GM12878 (cell line): Measurements from ENCODE around the gene ABCD3. TPM values are rescaled to one million over a fixed set of nuclear protein-coding genes. Genes with fewer than 3 reads are reported as not detected.

Experiments used
- CBX3 ChIP-seq: fragments of 200-600 bp; sonication (generic); IDR thresholded peaks from 2 replicates; pipeline ENCODE4 v1.6.1; 2016; ENCODE audit warnings: low read depth, borderline replicate concordance
- CHD2 ChIP-seq: IDR thresholded peaks from 2 replicates; pipeline ENCODE4 v1.6.1; 2011; ENCODE audit warnings: low read depth, low read length, improper control_type of control experiment, borderline replicate concordance
- CHD4 ChIP-seq: fragments of 200-600 bp; sonication (generic); IDR thresholded peaks from 2 replicates; pipeline ENCODE4 v1.6.1; 2016; ENCODE audit warnings: mild to moderate bottlenecking
- ETV6 ChIP-seq, 2 experiments: fragments of 450-650 bp in 1 of 2; IDR thresholded peaks in 1 of 2; conservative IDR thresholded peaks in 1 of 2; 2 replicates each; pipeline ENCODE4 v1.6.1; 2014; ENCODE audit warnings: antibody characterized with exemption in 1 of 2, borderline replicate concordance in 1 of 2, low read depth in 1 of 2, mild to moderate bottlenecking in 1 of 2, moderate library complexity in 1 of 2
- GATAD2B ChIP-seq: fragments of 450-650 bp; conservative IDR thresholded peaks from 2 replicates; pipeline ENCODE4 v1.6.1; 2017; ENCODE audit warnings: low read depth, mild to moderate bottlenecking, moderate library complexity
- LARP7 ChIP-seq: fragments of 450-650 bp; IDR thresholded peaks from 2 replicates; pipeline ENCODE4 v1.6.1; 2017; ENCODE audit warnings: mild to moderate bottlenecking
- MEF2B ChIP-seq: fragments of 450-650 bp; IDR thresholded peaks from 2 replicates; pipeline ENCODE4 v1.6.1; 2018; ENCODE audit warnings: mild to moderate bottlenecking, moderate library complexity; ENCODE audit not compliant: partially characterized antibody, poor library complexity, severe bottlenecking
- MXI1 ChIP-seq: fragments of 150-350 bp; IDR thresholded peaks from 2 replicates; pipeline ENCODE4 v1.6.1; 2011; ENCODE audit warnings: low read depth, mild to moderate bottlenecking, inconsistent platforms, low read length, improper control_type of control experiment
- NFIC ChIP-seq: IDR thresholded peaks from 2 replicates; pipeline ENCODE4 v1.6.1; 2012; ENCODE audit warnings: low read depth, mild to moderate bottlenecking, inconsistent platforms, low read length, moderate library complexity
- NRF1 ChIP-seq: conservative IDR thresholded peaks from 2 replicates; pipeline ENCODE4 v1.6.1; 2011; ENCODE audit warnings: mild to moderate bottlenecking, low read depth, low read length, improper control_type of control experiment
- POU2F2 ChIP-seq: IDR thresholded peaks from 3 replicates; pipeline ENCODE4 v1.6.1; 2011; ENCODE audit warnings: low read depth, mild to moderate bottlenecking, low read length, borderline replicate concordance
- RAD21 ChIP-seq: IDR thresholded peaks from 2 replicates; pipeline ENCODE4 v1.6.1; 2011; ENCODE audit warnings: mild to moderate bottlenecking, low read depth, low read length, moderate library complexity; ENCODE audit not compliant: insufficient read depth
- RAD51 ChIP-seq: fragments of 450-650 bp; IDR thresholded peaks from 2 replicates; pipeline ENCODE4 v1.6.1; 2016; ENCODE audit warnings: moderate library complexity, mild to moderate bottlenecking, inconsistent platforms
- RBBP5 ChIP-seq: fragments of 200-600 bp; sonication (generic); conservative IDR thresholded peaks from 2 replicates; pipeline ENCODE4 v1.6.1; 2016
- SPI1 ChIP-seq: IDR thresholded peaks from 2 replicates; pipeline ENCODE4 v1.6.1; 2011; ENCODE audit warnings: low read depth, mild to moderate bottlenecking, low read length, moderate library complexity, borderline replicate concordance; ENCODE audit not compliant: insufficient read depth
- TBL1XR1 ChIP-seq: IDR thresholded peaks from 2 replicates; pipeline ENCODE4 v1.6.1; 2012; ENCODE audit warnings: low read depth, low read length, improper control_type of control experiment
- ZNF384 ChIP-seq: IDR thresholded peaks from 2 replicates; pipeline ENCODE4 v1.6.1; 2012; ENCODE audit warnings: low read depth, mild to moderate bottlenecking, low read length, improper control_type of control experiment, borderline replicate concordance
- ZSCAN29 ChIP-seq: fragments of 450-650 bp; IDR thresholded peaks from 2 replicates; pipeline ENCODE4 v1.6.1; 2017; ENCODE audit warnings: mild to moderate bottlenecking, moderate library complexity
- polyA plus RNA-seq, 11 experiments: library from polyadenylated mRNA; depleted of rRNA in 4 of 11; unstranded in 6 of 11; stranded (reverse) in 5 of 11; fragments of >200 nt; fragmentation: Nextera tagmentation in 4 of 11; fragmentation: Illumina TruSeq in 1 of 11; extraction: Ambion mirVana in 4 of 11; extraction: Trizol in 1 of 11; gene quantifications; 1 replicate in 1 of 11; 2 replicates in 10 of 11; pipeline versions ENCODE4 v1.2.1 to v1.2.3, GENCODE V29; 2011 to 2016; ENCODE audit warnings: inconsistent platforms in 2 of 11, missing spikeins in 2 of 11, low read depth in 1 of 11
- total RNA-seq, 4 experiments: library from RNA; depleted of rRNA in 3 of 4; stranded (reverse); fragments of >200 nt in 3 of 4; fragmentation: Illumina TruSeq in 1 of 4; extraction: Trizol in 1 of 4; gene quantifications; 2 replicates each; pipeline versions ENCODE4 v1.2.1 to v1.2.3, GENCODE V29; 2013 to 2021
- TF ChIP-seq, protein P1 (sequence below): IDR thresholded peaks from 2 replicates; pipeline ENCODE4 v1.6.1; 2011; ENCODE audit warnings: low read depth, low read length, improper control_type of control experiment, borderline replicate concordance
- TF ChIP-seq, protein P2 (sequence below): fragments of 450-650 bp; IDR thresholded peaks from 2 replicates; pipeline ENCODE4 v1.6.1; 2017; ENCODE audit warnings: mild to moderate bottlenecking, moderate library complexity
- TF ChIP-seq, protein P3 (sequence below): IDR thresholded peaks from 2 replicates; pipeline ENCODE4 v1.6.1; 2012; ENCODE audit warnings: mild to moderate bottlenecking, low read depth, low read length

Gene ABCD3
- total and polyA plus RNA-seq, 10 of the 15 experiments (the other 5 are each of a cell fraction or from before 2014, with no cell fraction given) = 15.1 to 40.2 (median 24.1) TPM

DNA sequence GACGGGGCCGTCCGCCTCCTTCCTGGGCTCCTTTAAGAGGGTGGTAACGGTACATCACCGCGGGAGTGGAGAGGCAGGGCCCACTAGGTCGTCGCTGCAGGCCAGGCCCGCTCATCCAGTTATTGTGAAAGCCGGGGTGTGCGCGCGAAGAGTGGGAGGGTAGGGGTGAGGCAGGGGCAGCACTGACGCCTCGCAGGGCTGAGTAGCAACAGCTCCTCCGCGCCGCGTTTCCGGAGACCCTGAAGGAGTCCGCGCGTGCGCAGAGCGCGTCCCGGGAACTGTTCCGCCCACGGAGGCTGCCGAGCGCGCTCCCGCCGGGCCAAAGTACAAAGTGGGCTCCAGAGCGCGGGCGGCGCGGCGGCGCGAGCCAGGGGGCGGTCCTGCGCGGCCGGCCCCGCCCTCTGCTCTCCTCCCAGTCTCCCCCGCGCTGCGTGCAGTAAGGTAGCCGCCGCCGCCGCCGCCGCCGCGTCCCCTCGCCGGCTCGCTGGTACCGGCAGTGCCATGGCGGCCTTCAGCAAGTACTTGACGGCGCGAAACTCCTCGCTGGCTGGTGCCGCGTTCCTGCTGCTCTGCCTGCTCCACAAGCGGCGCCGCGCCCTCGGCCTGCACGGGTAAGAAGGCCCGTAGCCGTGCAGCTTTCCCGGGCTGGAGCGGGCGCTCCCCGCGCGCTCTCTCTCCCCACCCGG is at the start of gene ABCD3 (continued):
- TF ChIP-seq ZSCAN29 (no peak), LARP7 (peak; percentile 65), ZNF384 (no peak), CHD4 (no peak), MEF2B (peak; percentile 35), NFIC (no peak), CBX3 (no peak), CHD2 (no peak), NRF1 (peak; percentile 72), MXI1 (no peak; the same call in 1 of the 2 replicates), RAD21 (no peak), ETV6 (conservative IDR thresholded peaks at IDR 0.05 in 1 of 2, IDR thresholded peaks at IDR 0.05 in 1 of 2; ENCODE audit: borderline replicate concordance in 1 of 2, low read depth in 1 of 2) (0 out of 4 replicates have a peak, but pooled peaks of 1 of the 2 experiments have one; percentile 8), RAD51 (no peak), POU2F2 (0 out of 3 replicates have a peak, but pooled peaks have one; percentile 13), TBL1XR1 (no peak), RBBP5 (no peak), GATAD2B (peak; percentile 80), SPI1 (no peak)
- TF ChIP-seq, protein P1, sequence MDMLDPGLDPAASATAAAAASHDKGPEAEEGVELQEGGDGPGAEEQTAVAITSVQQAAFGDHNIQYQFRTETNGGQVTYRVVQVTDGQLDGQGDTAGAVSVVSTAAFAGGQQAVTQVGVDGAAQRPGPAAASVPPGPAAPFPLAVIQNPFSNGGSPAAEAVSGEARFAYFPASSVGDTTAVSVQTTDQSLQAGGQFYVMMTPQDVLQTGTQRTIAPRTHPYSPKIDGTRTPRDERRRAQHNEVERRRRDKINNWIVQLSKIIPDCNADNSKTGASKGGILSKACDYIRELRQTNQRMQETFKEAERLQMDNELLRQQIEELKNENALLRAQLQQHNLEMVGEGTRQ = no peak
- TF ChIP-seq, protein P2, sequence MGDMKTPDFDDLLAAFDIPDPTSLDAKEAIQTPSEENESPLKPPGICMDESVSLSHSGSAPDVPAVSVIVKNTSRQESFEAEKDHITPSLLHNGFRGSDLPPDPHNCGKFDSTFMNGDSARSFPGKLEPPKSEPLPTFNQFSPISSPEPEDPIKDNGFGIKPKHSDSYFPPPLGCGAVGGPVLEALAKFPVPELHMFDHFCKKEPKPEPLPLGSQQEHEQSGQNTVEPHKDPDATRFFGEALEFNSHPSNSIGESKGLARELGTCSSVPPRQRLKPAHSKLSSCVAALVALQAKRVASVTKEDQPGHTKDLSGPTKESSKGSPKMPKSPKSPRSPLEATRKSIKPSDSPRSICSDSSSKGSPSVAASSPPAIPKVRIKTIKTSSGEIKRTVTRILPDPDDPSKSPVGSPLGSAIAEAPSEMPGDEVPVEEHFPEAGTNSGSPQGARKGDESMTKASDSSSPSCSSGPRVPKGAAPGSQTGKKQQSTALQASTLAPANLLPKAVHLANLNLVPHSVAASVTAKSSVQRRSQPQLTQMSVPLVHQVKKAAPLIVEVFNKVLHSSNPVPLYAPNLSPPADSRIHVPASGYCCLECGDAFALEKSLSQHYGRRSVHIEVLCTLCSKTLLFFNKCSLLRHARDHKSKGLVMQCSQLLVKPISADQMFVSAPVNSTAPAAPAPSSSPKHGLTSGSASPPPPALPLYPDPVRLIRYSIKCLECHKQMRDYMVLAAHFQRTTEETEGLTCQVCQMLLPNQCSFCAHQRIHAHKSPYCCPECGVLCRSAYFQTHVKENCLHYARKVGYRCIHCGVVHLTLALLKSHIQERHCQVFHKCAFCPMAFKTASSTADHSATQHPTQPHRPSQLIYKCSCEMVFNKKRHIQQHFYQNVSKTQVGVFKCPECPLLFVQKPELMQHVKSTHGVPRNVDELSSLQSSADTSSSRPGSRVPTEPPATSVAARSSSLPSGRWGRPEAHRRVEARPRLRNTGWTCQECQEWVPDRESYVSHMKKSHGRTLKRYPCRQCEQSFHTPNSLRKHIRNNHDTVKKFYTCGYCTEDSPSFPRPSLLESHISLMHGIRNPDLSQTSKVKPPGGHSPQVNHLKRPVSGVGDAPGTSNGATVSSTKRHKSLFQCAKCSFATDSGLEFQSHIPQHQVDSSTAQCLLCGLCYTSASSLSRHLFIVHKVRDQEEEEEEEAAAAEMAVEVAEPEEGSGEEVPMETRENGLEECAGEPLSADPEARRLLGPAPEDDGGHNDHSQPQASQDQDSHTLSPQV = no peak
- TF ChIP-seq, protein P3, sequence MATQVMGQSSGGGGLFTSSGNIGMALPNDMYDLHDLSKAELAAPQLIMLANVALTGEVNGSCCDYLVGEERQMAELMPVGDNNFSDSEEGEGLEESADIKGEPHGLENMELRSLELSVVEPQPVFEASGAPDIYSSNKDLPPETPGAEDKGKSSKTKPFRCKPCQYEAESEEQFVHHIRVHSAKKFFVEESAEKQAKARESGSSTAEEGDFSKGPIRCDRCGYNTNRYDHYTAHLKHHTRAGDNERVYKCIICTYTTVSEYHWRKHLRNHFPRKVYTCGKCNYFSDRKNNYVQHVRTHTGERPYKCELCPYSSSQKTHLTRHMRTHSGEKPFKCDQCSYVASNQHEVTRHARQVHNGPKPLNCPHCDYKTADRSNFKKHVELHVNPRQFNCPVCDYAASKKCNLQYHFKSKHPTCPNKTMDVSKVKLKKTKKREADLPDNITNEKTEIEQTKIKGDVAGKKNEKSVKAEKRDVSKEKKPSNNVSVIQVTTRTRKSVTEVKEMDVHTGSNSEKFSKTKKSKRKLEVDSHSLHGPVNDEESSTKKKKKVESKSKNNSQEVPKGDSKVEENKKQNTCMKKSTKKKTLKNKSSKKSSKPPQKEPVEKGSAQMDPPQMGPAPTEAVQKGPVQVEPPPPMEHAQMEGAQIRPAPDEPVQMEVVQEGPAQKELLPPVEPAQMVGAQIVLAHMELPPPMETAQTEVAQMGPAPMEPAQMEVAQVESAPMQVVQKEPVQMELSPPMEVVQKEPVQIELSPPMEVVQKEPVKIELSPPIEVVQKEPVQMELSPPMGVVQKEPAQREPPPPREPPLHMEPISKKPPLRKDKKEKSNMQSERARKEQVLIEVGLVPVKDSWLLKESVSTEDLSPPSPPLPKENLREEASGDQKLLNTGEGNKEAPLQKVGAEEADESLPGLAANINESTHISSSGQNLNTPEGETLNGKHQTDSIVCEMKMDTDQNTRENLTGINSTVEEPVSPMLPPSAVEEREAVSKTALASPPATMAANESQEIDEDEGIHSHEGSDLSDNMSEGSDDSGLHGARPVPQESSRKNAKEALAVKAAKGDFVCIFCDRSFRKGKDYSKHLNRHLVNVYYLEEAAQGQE = no peak
